Hippocampal formation (tissue), 2 donors: ENCODE data around the gene PEAR1.
A peak's percentile ranks its signal among the peaks of the same experiment; 100 is the strongest.

ENCODE experiments used
- DNase-seq, 2 donors: peaks; one replicate each; lab custom pipeline; 2025; lab: John Stamatoyannopoulos, UW

The PEAR1 gene

DNA sequence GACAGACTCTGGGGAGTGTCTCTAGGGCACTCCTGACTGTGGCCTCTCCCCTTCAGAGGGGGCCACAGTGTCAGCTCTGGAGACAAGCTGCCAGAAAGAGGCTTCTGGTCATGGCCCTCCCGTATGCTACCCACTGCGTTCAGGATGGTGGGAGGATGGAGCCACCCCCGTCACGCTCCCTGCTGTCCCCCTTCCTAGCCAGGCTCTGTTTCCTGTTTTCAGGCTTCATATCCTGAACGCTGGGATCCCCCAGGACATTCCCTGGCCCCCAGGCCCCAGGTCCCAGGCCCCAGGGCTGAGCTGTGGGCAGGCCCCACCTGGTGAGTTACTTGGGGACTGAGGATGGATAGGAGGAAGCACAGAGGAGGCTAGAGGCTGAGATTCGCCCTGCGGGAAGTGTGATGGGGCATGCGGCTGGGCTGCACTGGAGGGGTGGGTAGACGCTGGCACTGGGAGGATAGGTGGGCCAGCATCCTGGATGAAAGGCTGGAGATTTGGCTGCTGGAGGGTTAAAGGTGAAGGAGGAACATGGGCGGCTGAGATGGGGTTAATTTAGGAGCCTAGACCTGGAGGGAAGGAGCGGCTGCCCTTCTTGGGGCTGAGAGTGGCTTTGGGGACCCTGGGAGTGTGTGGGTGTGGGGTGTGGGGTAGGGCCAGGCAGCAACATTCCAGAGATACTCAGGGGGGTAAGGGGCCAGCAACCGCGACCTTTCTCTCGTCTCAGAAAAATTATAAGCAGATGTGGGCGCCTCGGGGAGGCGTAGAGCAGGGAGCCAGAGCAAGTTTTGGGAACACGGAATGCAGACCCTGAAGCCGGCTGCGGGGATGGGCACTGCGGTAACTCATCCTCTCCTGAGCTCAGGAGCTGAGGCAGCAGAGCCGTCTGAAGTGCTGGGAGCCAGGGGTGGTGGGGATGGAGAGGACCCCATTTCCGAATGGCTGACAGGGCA, 8.7 kb downstream of the PEAR1 start:
- no peak for DNase-seq

- DNase-seq = no peak
Measured at GRCh38 chr1:156903328-156904091, 10.0 kb downstream of the PEAR1 start.

GRCh38 chr1:156904187-156904959, 10.9 kb downstream of the PEAR1 start:
- no peak for DNase-seq

GRCh38 chr1:156905176-156905575, 11.7 kb downstream of the PEAR1 start:
- DNase-seq = no peak

- DNase-seq = no peak
Measured at GRCh38 chr1:156905651-156906050, 12.1 kb downstream of the PEAR1 start.

DNA sequence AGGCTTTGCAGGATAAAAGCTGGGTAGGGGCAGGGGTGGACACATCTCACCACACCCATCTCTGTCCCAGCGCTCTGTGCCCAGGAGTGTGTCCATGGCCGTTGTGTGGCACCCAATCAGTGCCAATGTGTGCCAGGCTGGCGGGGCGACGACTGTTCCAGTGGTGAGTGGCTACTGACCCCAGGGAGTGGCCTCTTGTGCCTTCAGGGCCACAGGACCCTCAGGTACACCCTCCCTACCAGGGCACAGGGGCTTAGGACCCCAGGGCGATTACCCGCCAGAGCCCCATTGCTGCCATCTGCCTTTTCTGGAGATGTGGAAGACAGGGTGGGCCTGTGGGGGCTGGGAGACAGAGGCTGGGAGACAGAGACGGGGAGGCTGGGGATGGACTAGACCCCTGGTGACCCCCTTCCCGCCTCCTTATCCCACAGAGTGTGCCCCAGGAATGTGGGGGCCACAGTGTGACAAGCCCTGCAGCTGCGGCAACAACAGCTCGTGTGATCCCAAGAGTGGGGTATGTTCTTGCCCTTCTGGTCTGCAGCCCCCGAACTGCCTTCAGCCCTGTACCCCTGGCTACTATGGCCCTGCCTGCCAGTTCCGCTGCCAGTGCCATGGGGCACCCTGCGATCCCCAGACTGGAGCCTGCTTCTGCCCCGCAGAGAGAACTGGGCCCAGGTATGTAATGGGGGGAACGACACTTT, 12.8 kb downstream of the PEAR1 start:
- no peak for DNase-seq

DNA sequence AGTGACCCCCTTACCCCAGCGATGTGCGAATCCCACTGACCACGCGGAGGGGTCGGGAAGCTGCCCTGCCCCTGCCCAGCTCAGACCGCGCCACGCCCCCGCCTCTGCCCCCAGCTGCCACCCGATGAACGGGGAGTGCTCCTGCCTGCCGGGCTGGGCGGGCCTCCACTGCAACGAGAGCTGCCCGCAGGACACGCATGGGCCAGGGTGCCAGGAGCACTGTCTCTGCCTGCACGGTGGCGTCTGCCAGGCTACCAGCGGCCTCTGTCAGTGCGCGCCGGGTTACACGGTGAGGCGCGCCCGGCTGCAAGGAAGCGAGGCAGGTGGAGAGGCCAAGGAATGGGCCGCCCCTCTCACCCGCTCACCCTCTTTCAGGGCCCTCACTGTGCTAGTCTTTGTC, 15.0 kb downstream of the PEAR1 start:
- no peak for DNase-seq

- no peak for DNase-seq
Measured at GRCh38 chr1:156908955-156909354, 15.4 kb downstream of the PEAR1 start.

DNA sequence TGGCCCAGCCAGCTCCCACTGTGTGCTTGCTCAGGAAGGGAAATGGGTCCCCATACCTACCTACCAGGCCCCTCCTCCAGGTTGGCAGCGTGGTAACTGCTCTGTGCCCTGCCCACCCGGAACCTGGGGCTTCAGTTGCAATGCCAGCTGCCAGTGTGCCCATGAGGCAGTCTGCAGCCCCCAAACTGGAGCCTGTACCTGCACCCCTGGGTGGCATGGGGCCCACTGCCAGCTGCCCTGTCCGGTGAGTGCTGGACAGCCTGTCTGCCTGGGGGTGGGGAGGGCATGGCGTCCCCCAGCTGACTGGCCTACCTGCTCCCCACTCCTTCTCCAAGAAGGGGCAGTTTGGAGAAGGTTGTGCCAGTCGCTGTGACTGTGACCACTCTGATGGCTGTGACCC, 16.2 kb downstream of the PEAR1 start:
- DNase-seq = no peak

DNA sequence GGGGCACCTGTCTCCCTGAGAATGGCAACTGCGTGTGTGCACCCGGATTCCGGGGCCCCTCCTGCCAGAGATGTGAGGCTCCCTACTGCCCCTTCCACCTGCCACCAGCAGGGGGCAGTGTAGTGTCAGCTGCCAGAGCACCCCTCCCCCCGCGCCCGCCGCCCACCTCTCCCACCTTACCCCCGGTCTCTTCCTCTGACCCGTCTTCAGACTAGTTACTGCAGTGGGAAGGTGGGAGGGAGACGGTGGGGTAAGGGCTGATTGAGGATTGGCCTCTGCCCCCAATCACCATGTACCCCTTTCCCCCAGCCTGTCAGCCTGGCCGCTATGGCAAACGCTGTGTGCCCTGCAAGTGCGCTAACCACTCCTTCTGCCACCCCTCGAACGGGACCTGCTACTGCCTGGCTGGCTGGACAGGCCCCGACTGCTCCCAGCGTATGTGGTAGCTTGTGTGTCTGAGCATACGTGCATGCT, 16.8 kb downstream of the PEAR1 start:
- no peak for DNase-seq

DNA sequence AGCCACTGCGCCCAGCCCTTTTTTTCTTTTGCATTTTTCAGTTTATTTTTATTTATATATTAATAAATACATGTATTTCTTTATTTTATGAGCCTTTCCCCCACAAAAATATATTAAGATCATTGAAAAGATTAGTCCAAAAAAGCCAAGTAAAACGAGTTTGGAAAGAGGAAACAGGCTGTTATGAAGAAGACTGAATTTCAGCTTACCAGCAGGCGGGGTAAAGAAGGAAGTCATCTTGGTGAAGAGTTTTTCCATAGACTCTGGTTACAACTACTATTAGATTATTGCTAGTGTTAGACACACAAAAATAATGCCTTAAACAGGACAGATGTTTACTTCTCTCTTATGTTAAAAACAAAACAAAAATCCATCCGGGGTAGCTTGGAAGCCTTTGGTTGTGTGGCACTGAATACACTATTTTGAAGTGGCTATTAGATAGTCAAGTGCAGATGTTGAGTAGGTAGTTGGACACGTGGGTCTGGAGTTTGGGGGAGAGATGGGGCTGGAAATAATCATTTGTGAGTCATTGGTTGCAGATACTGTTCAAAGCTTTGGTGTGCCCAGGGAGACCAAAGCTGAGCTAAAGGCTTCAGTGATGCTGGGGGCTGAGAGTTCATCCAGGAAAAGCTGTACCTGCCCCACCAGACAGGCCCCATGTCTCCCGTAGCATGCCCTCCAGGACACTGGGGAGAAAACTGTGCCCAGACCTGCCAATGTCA, 18.2 kb downstream of the PEAR1 start:
- no peak for DNase-seq

GRCh38 chr1:156912310-156912709, 18.8 kb downstream of the PEAR1 start:
- DNase-seq = no peak

DNA sequence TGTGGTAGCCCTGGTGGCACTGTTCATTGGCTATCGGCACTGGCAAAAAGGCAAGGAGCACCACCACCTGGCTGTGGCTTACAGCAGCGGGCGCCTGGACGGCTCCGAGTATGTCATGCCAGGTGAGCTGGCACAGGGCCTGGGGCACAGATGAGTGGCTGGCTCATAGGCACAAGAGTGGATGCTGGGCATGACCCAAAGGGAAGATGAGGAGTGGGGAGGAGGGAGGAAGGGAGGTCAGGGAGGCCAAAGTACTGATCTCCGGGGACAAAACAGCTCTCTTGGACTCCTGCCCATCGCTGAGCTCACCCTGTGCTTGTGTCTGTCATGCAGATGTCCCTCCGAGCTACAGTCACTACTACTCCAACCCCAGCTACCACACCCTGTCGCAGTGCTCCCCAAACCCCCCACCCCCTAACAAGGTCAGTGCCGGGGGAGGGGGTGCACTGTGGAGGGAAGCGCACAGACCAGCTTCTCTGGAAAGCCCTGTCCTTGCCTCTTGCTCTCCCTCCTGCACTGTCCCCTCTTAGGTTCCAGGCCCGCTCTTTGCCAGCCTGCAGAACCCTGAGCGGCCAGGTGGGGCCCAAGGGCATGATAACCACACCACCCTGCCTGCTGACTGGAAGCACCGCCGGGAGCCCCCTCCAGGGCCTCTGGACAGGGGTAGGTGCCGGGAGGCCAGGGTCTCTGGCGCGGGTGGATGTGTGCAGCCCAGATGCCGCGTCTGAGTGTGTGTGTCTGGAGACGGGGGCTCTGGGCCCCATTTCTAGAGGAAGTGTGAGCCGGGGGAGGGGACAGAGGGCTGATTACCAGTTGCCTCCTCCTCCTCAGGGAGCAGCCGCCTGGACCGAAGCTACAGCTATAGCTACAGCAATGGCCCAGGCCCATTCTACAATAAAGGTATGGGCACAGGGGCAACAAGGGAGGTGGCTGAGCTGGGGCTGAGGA, 19.6 kb downstream of the PEAR1 start:
- peak in 1 of 2 donors; percentile 12 for DNase-seq

DNA sequence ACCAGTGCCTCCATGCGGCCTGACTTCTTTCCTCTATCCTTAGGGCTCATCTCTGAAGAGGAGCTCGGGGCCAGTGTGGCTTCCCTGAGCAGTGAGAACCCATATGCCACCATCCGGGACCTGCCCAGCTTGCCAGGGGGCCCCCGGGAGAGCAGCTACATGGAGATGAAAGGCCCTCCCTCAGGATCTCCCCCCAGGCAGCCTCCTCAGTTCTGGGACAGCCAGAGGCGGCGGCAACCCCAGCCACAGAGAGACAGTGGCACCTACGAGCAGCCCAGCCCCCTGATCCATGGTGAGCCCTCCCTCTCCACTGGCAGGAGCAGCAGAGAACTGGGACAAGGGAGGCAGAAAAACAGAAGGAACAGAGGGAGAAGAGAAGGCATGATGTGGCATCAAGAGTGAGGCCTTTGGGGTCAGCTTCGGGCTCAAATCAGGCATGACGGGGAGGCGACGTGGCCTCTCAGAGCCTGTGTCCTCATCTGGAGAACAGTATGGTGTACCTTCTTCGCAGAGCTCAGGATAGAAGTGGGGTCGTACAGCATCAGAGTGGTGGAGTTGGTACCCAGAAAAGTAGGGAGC, 20.4 kb downstream of the PEAR1 start:
- DNase-seq = no peak

GRCh38 chr1:156914440-156914856, 20.9 kb downstream of the PEAR1 start:
- DNase-seq = no peak

DNA sequence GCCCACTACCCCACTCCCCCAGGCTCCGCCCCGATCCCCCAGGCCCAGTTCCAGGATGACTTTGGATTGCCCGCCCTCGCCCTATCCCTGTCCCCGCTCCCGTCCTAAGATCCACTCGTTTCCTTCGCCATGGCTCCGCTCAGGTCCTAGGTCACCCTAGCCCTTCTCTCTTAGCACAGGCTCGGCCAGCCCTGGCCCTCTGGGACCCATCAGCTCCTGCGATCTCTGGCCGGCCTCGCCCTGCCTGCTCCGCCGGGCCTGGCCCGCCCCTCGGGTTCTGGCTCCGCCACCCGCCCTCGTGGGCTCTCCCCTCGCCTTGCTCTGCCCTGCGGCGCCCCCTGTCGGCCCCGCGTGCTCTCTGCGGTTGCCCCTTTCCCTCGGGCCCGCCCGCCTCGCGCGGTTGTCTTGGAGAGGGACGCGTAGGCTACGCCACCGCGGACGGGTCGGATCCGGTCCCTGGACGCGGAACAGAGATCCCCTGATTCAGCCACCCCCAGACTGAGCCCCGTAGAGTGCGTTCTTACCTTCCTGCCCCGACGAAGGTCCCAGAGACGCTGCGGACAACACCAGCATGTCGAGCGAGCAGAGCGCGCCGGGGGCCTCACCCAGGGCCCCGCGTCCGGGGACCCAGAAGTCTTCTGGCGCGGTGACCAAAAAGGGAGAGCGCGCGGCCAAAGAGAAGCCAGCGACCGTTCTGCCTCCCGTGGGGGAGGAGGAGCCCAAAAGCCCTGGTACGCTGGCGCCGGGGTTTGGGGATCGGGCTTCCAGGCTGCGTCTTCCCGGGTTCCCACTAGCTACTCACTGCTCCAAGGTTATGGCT, 26.9 kb downstream of the PEAR1 start, which contains the start of gene LRRC71:
Gene LRRC71 (plus strand): TSS at position 400 of the 820 bp plus-strand sequence. CDS start 172 bp downstream, at position 572.
- peak; percentile 13 to 19 for DNase-seq

GRCh38 chr1:156921053-156921529, 27.6 kb downstream of the PEAR1 start:
- DNase-seq = no peak
